Stimulated activated CD8-positive, alpha-beta memory T cell treated with anti-CD3 and anti-CD28 coated beads, Interleukin-12 subunit alpha, Interleukin-12 subunit beta, amount 100 ng/mL, for 1 hour (primary cell): ENCODE data around the gene PATZ1.

Experiments
- DNase-seq: peaks from one replicate; pipeline ENCODE4 v3.0.0-alpha.2; 2020; ENCODE audit warnings: low read depth

PATZ1 gene

DNA sequence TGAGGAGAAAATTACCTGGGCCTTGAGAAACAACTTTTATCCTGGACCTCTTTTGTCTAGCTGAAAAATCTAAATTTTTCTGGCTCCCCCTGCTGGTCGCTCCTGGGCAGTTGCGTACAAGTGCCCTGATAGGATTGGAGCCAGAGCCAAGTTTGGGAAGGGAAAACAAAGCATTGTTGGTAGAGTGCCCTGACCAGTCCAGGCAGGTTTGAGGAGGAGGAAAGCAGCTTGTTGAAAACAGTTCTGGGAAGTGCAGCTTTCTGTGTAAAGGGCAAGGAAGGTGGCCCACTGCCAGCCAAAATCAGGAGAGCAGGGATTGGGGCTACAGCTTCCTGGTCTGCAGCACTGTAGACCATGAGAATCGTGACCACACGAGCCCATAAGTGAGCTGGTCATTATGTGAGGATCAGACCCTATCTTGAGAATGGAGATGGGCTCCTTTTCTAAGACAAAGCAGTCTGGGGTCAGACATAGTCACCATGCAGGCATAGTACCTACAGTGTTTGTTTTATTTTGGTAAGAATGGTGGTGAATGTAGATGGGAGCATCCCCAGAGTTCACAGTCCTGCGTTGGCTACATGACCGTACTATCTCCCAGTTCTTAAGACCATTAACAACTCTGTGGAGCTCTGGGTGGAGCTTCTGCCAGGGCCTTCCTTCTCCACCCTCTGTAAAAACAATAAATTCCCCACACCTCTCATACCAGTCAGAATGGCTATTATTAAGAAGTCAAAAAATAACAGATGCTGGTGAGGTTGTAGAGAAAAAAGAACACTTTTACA is 32.6 kb downstream of the PATZ1 start:
- DNase-seq = peak; percentile 45

DNA sequence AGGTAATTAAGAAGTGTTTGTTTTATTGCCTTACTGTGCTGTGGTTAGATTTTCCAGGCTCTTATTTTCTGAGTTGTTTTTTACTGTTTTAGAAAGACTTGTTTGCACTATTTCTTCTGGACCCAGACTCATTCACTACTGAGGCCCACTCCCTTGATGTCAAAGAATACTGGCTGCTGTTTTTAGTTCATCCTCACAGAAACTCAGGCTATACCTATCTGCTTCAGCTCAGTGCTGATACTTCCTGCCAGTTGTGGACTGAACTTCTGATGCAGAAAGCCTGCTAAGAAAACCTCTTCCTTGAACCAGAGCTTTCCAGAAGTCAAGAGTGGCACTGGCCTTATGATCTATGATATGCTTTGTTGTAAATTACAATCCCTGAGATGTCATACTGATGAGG is 38.0 kb downstream of the PATZ1 start:
- no peak for DNase-seq

DNA sequence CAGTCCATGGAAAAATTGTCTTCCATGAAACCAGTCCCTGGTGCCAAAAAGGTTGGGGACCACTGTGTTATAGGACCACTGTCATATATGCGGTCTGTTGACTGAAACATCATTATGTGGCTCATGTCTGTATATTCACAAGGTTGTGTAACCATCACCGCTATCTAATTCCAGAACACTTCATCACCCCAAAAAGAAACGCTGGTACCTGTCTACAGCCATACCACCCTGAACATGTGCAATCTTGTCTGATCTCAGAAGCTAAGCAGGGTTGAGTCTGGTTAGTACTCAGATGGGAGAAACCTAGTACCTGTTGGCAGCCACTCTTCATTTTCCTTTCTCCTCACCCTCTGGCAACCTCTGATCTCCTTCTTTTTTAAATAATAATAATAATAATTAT is 41.0 kb downstream of the PATZ1 start:
- DNase-seq = no peak

DNA sequence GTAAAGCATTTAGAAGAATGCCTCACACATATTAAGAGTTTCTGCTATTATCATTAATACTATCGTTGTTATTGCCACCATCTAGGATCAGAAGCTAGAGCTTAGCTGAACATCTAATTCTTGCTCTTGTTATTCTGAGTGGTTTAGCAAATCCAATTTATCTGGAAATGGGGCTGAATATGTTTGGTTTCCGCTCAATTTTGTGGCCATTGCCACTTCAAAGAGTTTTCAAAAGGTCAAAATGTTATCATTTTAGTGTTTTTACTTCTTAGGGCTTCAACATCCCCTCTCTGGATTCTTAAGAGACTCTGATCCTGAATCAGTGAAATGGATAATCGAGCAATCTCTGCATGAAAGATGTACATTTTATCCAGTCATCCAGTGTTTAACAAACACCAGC is 43.6 kb downstream of the PATZ1 start:
- DNase-seq = no peak

DNA sequence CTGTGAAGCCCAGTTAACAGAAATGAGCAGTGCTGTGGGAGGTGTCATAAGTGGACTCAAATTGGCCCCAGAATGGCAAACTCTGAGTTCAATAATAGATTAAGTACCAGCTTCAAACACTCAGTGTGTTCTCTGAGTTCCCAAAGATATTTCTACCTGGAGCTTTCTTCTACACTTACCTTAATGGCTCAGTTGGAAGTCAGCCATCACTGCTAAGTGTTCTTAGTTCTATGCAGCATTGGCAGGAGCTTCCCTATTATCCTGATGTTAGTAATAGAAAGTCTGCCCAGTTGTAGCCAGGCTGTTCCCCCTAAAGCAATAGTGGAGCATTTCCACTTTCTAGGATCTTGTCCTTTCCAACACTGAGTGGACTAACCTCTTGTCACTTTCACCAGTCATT is 44.1 kb downstream of the PATZ1 start:
- no peak for DNase-seq

DNA sequence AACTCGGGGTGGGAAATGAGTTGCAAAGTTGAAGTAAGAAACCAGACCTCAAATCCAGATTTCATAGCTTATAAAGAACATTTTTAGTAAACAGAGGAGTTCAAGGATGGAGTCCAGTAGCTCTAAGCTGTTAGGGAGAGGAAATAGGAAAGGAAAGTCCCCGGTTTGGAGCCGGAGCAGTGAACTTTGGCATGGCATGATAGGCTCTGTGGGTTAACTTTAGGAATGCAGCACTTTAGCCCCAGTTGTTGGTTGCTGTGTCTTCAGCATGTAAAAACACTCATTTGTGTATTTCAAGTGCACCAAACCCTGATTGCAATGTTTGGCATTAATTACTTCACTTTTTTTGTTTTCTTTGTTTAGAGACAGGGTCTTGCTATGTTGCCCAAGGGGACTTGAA is 45.2 kb downstream of the PATZ1 start:
- no peak for DNase-seq

DNA sequence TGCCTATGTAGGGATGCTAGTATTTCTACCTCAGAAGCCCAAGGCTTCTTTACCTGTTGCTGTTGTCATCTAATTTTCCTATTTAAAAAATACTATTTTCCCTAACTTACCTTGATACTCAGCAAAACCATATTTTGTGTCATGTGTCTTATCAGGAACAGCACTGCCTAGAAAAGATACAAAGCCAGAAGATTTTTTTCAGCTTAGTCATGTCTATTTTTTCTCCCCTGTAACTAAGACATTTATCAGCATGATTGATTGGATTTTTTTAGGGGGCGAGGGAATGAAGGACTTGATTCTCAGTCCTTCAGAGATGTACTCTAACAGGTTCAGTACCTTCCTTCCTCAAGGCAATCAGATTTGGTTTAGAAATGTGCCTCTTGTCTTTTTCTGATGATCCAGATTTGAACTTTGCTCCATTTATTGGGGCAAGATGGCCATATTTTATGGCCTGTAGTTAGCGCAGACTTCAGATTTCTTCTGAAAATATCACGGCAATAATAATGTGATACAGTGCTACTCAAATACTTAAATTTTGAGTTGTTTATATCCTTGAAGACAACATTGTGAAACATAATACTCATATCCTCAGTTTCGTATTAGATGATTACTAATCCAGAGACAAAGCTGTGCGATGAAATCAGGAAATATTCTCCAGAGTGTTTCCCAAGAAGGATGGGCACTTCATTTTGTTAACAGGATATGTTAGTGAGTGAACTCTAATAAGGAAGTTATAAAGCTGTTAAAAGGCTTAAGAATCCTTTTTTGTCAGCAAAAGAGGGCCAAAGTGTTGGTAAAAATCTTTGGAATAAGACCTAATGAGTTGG is 50.1 kb downstream of the PATZ1 start:
- no peak for DNase-seq

DNA sequence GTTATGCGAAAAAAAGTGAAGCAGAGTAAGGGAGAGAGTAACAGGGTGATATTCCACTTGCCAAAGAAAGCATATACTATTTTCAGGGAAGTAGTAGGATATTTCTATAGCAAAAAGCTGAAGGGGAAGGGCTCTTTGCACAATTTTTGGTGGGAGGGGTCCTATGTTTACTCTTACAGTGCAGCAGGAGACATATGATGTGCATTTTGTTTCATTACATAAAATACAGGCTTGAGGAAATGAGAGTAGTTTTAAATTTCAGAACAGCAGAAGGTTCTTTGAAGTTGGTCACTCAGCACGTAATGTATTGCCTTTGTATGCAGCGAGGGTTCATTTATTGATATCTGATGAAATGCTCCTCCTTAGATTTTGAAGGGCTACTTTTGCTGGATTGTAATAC is 50.8 kb downstream of the PATZ1 start:
- DNase-seq = no peak

DNA sequence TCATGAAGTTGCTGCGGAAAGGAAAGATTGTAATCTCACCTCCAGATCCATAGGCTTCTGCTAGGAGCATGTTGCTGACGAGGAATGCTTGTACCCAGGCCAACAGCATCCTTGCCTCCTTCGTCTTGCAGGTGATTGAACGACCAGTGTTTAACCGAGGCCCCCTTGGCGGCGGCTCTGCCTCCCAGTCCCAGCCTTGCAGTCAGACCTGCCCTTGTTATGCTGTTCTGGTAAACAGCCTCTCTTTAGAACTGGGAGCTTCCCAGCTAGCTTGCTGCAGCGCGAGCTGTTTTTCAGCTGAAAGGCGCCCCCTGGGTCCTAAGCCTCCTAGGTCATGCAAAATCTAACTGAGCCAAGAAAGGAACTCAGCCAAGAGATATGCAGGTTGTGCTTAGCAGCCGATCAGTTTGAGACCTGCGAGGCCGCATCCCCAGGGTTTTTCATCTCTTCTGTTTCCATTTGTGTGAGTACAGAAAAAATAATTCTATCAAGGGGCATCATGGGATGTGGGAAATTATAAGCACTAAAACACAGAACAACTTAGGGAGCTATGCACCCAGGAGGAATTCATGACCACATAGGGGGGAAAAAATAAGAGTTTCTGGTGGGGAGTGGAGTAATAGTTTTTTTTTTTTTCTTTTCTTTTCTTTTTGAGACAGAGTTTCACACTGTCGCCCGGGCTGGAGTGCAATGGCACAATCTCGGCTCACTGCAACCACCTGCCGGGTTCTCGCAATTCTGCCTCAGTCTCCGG is 53.7 kb downstream of the PATZ1 start, which contains the start of gene PIK3IP1:
Gene PIK3IP1 (minus strand): TSS at position 253 of the 754 bp plus-strand sequence. CDS start 144 bp downstream, at position 109.
- peak; percentile 82 for DNase-seq

DNA sequence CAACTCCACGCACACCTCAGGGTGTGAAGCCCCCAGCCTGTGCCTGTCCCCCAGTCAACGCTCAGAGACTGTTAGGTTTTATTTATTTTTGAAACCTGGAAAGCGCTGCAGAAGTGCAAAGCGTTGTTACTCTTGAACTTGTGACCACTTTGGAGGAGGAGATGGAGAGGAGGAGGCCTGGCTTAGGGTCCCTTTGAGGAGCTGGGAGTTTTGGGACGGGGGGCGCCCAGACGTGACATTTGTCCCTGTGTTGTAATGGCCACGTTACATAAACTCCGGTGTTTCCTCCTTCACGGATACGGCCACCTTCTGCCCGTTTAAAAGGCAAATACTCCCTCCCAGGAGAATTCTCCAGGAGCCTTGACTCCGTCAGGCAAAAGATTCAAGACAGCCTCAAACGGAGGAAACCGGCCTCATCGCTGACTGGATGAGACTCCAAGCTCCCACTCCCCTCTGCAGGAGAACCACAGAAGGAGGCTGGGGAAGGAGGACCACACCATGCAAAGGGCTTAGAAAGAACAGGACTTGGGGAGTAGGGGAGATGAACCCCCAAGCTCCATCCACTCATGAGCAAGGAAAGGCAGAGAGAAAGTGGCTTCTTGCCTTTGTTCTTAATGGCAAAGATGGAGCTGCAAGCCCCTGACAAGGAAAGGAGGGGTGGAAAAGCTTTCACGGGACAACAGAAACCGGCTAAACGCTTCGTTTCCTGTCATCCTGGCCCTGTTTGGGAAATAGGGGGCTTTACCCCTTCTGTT is 54.5 kb downstream of the PATZ1 start:
- no peak for DNase-seq

DNA sequence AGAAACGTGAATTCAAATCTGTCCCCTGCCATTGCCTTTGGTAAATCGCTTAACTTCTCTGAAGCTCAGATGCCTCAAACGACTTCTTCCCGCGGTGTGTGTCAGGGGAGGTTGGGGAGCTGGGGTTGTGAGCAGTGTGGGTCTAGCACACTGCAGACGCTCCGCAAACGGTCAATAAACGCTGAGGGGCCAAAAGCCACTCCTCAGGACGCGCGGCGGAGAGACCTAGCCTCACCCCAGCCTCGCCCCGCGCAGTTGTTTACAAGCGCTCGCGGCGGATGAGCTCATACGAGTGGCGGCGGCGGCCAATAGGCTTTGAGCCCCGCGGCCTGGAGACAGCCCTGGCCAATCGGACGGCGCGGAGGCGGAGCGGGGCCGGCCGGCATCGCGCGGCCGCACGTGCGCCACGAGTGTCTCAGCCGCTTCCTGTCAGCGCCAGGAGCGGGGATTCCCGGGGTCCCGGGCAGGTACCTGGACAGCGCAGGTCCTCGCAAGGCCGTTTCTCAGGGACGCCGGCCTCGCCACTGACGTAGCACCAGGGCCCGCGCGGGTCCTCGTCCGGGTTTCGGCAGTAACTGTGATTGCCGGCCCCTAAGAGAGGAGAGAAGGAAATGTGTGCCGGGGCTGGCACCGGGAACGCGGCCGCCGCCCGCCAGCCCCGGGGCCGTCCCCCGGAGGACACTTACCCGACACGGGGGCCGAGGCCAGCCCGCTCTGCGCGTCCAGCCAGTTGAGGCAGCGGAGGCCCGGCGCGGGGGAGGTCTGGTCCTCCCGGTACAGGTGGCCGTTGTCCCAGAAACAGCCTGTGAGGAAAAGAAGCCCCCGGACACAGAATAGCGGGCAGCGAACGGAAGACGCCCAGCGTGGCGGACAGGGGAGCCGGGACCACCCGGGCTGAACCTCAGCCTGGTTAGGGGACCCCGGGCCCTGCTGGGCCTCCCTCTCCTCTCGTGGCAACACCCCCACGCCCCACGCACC is 55.4 kb downstream of the PATZ1 start:
- DNase-seq = peak; percentile 93

DNA sequence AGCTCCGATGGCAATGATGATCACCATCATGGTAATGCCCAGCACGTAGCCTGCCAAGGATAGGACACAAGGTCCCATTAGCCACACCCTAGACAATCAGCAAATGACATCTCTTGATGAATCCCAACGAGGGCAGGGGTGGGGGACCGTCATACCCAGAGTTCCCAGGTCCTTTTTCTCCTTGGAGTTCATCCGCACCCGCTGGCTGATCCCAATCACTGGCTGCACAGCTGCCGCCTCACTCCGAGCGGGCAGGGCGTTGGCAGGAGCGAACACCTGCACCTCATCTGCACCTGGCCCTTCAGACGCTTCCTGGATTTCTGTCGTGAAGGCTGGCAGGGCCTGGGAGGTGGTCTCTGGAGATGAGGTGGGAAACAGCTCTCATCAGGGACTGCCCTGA is 56.8 kb downstream of the PATZ1 start:
- no peak for DNase-seq

DNA sequence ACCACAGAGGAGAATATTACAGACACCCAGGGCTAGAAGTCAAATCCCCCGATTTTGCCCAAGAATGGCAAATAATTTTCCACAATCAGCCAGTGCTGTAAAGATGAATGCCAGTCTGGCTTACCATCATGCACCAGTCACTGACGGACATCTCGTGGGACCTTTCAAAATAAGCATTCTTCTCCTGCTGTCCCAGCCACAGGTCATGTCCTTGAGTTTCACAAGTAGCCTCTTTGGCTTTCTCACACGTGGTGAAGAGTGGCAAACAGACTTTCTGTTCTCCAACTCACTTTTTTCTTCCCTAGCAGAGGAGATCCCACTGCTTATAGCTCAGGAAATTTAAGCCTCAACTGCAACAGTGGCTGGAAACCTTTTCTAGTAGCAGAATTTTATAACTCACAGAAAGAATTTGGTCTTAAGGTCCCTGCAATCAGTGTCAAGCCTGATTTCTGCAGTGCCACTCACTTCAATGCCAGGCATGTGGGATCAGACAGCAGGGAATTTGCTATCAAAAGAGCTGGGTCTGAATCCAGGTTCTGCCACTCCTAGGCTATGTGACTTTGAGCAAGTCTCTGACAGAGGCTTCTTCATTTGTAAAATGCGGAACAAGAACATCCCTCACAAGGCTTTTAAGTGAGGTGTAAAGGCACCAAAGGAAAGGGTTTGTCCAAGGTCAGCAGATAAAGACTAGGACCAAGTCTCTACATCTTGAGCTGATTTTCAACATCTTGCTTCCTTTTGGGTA is 57.5 kb downstream of the PATZ1 start:
- DNase-seq = no peak

DNA sequence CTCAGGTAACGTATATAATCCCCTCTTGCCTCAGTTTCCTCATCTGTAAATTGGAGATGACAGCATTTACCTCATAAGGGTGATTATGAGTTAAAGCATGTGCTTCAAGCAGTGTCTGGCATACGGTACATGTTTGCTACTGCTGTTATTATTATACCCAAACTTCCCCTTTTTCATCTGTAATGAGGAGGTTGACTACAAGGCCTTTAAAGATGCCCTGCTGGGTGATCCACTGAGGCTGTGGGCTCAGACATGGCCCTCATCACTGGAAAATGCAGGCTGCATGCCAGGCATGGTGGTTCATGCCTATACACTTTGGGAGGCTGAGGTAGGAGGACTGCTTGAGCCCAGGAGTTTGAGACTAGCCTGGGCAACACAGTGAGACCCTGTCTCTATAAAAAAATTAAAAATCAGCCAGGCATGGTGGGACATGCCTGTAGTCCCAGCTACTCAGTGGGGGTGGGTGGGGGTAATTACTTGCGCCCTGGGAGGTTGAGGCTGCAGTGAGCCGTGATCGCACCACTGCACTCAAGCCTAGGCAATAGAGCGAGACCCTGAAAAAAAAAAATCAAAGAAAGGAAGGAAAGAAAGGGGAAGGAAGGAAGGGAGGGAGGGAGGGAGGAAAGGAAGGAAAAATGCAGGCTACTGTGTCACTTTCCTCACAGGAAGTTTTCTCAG is 58.2 kb downstream of the PATZ1 start:
- no peak for DNase-seq

DNA sequence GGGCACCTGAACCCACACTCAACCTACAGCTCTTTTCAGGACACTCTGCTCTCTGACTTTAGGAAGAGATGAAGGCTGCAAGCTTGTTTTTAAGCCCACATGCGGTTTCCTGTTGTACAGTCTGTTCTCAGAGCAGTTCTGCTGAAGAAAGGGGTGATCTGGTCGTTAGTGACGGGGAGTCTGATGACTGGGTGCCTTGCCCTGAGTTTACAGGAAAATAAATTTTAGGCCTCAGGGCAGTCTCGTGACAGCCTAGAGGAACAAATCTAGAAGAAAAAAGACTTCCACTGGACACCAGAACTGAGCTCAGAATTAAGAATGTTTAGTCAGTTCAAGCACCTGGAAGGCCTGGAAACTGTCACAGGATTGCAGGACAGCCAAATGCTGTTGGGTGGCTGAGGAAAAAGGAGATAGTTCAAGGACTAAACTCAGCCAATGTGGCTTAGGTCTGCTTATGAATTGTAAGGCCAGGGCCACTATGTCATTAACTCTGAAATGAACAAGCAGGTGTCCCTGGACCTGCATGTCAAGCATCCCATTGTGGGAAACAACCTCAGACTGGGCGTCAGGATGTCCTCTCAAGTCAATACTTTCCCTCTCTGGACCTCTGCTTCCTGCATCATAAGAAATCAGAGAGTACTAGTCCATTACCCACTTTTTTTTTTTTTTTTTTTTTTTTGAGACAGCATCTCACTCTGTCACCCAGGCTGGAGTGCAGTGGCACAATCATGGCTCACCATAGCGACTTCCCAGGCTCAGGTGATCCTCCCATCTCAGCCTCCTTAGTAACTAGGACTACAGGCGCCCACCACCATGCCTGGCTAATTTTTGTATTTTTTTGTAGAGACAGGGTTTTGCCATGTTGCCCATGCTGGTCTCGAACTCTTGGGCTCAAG is 59.5 kb downstream of the PATZ1 start:
- DNase-seq = peak; percentile 35

DNA sequence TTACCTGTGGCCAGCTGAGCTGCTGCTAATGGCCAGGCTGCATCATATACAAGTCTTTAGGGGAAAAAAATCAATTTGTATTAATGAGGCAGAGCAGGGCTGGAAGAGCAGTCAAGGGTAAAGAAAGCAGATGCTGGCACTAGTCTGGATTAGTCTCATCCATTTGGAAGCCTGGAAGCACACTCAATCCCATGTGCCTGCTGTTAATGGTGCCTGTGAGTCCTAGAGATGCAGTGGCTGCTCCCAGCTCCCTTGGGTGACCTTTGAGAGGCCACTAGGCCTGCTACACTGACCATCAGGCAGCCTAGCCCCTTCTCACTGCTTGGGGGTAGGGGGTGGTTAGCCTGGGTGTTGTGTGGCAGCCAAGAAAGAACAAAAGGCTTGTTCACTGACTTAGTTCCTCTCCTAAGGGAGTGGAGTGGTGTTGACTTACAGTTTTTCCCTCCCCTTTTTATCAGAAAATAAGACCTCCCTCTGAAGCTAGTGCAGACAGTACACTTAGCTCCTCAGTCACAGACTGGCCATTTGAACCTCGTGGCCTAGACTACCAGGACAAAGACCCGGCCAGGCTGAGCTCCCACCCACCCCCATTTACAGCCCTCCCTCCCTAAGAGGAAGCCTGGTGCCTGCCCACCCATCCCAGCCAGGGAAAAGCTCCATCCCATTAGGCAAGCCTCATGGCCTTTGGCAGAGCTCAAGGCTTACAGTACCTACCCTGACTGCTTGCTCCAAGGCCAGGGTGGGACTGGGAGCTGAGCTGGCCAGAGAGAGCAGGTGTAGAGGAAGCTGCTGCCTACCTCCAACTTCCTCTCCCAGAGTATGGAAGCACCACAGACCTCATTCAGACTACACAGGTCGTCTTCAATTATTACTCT is 61.6 kb downstream of the PATZ1 start:
- DNase-seq = no peak

DNA sequence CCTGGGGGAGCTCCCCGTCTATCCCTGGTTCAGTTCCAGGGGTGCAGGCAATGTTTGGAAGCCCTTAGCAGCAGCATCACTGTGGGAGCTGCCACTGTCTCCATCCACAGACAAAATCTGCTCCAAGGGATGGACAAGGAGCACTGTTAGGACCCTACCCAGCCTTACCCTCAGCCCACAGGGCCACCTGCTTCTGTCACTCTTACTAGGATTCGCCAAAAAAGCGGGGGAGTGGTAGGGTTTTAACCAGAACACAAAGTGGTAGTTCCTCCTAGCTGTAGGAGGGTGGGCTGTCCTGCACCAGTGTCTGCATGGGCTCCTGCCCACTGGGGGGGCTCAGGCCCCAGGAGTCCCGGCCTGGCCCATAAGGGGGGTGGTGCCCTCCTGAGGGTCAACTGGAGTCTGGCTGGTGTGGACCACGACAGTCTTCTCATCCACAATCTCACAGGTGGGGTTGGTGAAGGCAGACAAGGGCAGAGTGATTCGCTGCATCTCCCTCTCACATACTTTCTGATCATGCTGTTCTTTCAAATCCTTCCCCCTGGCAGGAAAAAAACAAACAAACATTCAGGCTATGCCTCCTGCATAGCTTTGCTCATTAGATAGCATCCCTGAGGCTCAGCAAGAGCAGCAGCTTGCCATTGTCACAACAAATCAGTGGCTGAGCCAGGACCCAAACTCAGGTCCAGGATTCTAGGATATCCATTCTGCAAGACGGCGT is 63.2 kb downstream of the PATZ1 start:
- no peak for DNase-seq
